Adipocyte (in vitro differentiated cells): ENCODE results near the gene HSFX3.
"Not testable (repeated sequence)": the region's sequence is repeated elsewhere in the genome, so short reads cannot be mapped to it uniquely, and the experiment has no call there.

Experiments used
- DNase-seq: peaks from one replicate; pipeline ENCODE4 v3.0.0-alpha.2; 2015; ENCODE audit warnings: low read depth
- H3K27me3 ChIP-seq: replicated peaks from 2 replicates; pipeline ENCODE4 v1.7.0; 2013; ENCODE audit warnings: mild to moderate bottlenecking, low read length, moderate library complexity; ENCODE audit not compliant: control insufficient read depth, insufficient read depth
- H3K36me3 ChIP-seq: 2 replicates; pipeline ENCODE4 v1.7.0; 2013; ENCODE audit warnings: low read length, mild to moderate bottlenecking, moderate library complexity; ENCODE audit not compliant: control insufficient read depth, insufficient read depth, severe bottlenecking
- H3K4me1 ChIP-seq: 2 replicates; pipeline ENCODE4 v1.7.0; 2013; ENCODE audit warnings: mild to moderate bottlenecking, low read length, moderate library complexity; ENCODE audit not compliant: control insufficient read depth, insufficient read depth
- H3K4me3 ChIP-seq: 2 replicates; pipeline ENCODE4 v1.7.0; 2013; ENCODE audit warnings: mild to moderate bottlenecking, low read length, moderate library complexity
- H3K9ac ChIP-seq: 2 replicates; pipeline ENCODE4 v1.7.0; 2013; ENCODE audit warnings: mild to moderate bottlenecking, low read length, moderate library complexity
- H3K9me3 ChIP-seq: 2 replicates; pipeline ENCODE4 v1.7.0; 2013; ENCODE audit warnings: mild to moderate bottlenecking, low read length, moderate library complexity; ENCODE audit not compliant: control insufficient read depth

HSFX3 gene

DNA sequence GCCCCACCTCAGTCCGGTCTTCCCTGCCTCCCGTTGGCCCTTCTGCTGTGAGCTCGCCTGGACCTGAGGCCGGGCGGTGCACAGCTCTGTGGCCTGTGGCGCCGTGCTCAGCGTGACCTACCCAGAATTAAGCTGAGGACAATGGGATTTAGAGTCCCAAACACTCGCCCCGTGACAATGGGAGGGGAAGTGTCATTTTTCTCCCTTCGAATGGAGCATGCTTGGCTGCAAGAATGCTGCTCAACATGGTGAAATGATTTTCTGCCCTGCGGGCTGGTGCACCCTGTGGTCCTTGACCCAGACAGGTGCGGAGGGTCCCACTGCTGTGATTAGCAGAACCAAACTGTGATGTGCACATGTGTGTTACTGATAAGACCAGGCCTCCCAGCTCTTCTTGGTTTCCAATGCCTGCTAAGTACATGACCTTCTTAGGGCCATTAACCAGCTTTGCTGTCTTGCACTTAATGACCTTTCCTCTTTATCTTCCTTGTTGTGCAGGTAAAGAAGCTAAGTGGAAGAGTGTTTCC, 8.1 kb downstream of the HSFX3 start:
- Histone ChIP-seq H3K36me3 (no peaks in the 10 kb centered on the region), H3K27me3 (no peaks in the 10 kb centered on the region), H3K9ac (peak overlapping the region; percentile 89), H3K4me1 (peaks cover 8% of the 10 kb centered on the region), H3K4me3 (peak overlapping the region; percentile 93), H3K9me3 (no peaks in the 10 kb centered on the region)
- no peak for DNase-seq

DNA sequence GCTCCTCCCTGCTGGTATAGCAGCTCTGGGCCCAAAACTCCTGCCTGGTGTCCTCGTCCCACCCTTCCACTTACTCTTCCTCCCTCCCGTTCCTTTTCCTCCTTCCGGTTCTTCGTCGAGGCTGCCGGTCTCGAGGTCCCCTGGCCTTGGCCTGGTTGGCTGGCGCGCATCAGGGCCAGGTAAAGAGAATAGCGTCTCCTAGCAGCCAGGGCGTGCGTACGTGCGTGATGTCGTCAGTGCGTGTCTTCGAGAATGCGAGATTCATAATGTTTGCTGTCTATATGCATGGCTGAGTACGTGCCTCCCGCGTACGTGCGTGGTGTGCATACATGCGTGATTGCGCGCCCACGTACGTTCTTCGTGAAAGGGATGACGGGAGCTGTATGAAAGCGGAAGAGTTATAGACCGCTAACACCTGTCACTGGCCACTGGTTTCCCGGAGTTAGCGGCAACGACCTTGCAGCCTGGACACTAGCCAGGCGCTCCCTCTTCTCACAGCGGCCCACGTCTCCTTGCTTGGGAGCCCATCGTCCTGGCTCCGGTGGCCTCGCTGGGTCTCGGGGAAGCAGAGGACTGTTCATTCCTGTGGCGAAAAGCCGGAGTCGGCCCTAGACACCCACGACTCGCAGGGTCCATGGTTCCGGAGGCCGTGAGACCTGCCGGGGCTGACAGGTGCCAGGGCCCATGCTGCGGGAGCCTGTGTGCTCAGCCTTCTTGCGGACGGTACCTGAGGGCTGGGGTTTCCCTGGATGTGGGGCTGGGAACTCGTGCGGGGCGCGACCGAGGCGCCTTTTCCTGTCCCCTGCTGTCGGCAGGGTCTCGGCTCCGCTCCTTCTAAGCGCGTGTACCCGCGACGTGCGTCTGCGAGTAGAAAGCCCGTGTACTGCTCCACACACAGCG, 8.9 kb downstream of the HSFX3 start, which contains the start of gene EOLA1:
TSS of gene EOLA1 (plus strand) at position 392 of the 900 bp plus-strand sequence. CDS start 4,619 bp downstream, outside the sequence.
- peaks cover 8% of the 10 kb centered on the region for H3K4me1 ChIP-seq
- H3K4me3 ChIP-seq = peak within 1 kb of the TSS; percentile 93
- peak within 1 kb of the TSS; percentile 89 for H3K9ac ChIP-seq
- H3K9me3 ChIP-seq = no peaks in the 10 kb centered on the region
- H3K27me3 ChIP-seq = no peaks in the 10 kb centered on the region
- no peaks in the 10 kb centered on the region for H3K36me3 ChIP-seq
- DNase-seq = peak; percentile 91

DNA sequence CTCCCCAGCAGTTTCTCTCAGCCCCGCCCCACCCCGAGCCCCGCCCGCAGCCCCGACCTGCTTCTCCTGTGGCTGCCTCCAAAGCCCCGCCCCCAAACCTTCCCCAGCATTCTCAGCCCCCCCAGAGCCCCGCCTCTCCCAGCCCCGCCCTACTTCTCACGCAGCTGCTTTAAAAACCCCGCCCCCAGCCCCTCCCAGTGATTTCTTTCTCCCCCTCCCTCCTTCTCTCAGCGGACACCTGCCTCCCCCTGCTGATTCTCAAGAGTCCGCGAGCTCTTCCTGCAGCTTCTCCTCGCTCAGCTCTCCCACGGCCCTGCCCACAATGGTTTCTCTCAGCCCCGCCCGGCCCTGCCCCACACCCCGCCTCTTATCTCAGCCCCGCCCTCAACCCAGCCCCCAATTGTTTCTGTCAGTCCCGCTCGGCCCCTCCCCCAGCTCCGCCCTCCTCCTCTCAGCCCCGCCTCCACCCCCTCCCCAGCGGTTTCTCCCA, 9.5 kb downstream of the HSFX3 start:
- Histone ChIP-seq H3K4me1 (peaks cover 8% of the 10 kb centered on the region), H3K9ac (peak overlapping the region; percentile 89), H3K9me3 (no peaks in the 10 kb centered on the region), H3K36me3 (no peaks in the 10 kb centered on the region), H3K4me3 (peak overlapping the region; percentile 93), H3K27me3 (no peaks in the 10 kb centered on the region)
- DNase-seq = peak; percentile 94

DNA sequence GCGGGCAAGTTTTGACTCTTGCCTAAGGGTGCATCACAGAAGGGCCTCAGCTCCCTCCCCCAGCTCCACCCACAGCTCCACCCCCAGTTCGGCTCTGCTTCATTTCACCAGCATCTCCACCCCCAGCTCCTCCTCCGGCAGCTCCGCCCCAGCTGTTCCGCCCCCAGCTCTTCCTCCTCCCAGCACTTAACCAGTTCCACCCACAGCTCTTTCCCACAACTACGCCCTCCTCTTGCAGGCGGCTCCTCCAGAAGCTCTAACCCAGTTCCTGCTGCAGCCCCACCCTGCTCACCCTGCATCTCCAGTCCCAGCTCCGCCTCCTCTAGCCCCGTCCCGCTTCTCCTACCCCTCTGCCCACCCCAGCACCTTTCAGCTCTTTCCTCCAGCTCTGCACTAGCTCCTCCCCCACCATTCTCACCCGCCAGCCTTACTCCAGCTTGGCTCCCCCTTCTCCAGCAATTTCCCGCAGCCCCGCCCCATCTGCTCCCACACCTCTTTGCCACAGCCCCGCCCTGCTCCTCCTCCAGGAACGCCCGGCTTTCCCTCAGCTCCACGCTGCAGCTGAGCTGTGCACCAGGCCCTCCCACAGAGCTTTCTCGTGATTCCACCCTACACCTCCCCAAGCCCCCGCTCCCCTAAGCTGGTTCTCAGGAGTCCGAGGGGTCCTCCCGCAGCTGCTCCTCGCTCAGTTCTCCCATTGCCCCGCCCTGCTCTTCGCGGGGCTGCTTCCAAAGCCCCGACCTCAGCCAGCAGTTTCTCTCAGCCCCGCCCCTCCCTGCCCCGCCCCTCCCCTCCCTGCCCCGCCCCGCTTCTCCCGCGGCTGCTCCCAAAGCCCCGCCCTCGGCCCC, 10.2 kb downstream of the HSFX3 start:
- no peak overlapping the region for H3K9ac ChIP-seq
- no peaks in the 10 kb centered on the region for H3K9me3 ChIP-seq
- H3K27me3 ChIP-seq = no peaks in the 10 kb centered on the region
- H3K36me3 ChIP-seq = peaks cover 3% of the 10 kb centered on the region
- H3K4me1 ChIP-seq = peaks cover 8% of the 10 kb centered on the region
- peak; percentile 89 for DNase-seq
- H3K4me3 ChIP-seq = peak overlapping the region; percentile 75

DNA sequence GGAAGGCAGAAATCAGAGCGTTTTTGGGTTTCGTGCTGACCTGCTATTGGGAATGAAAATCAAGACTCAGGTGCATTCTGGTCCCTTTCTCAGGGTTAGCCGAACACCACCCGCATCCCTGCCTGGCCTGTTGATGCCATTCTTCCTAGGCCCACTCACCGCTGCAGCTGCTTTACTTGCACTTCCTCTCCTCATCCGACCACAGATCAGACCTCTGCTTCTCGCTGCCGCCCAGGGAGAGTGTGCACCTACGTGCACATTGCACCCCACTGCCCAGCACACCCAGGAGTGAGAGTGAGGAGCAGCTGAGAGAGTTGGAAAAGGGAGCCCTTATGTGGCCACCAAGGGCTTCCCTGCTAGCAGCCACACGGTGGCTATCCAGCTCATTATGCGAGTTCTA, 12.2 kb downstream of the HSFX3 start:
- H3K36me3 ChIP-seq, H3K4me3 ChIP-seq, H3K4me1 ChIP-seq, H3K9ac ChIP-seq, H3K9me3 ChIP-seq, H3K27me3 ChIP-seq, DNase-seq: not testable (repeated sequence)

DNA sequence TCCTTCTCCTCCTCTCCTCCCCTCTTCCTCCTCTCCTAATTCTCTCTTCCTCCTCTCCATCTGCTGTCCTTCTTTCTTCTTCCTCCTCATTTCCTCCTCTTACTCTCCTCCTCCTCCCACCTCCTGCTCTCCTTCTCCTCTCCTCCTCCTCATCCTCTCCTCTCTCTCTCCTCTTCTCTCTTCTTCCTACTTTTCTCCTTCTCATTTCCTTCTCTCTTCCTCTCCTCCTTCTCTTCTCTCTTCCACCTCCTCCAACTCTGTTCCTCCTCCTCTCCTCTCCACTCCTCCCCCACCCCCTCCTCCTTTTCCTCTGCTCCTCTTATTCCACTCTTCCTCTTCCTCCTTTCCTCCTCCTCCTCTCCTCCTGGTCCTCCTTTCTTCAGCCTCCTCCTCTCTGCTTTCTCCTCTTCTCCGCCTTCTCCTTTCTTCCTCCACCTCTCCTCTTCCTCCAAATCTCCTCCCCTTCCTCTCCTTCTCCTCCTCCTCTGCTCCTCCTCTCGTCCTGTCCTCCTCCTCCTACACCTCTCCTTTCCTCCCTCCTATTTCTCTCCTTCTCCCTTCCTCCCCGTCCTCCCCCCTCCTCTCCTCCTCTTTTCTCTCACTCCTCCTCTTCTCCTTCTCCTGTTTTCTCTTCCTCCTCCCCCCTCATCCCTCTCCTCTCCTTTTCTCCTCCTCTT, 14.7 kb downstream of the HSFX3 start:
- H3K27me3 ChIP-seq, H3K9ac ChIP-seq, H3K4me3 ChIP-seq, H3K36me3 ChIP-seq, H3K9me3 ChIP-seq, DNase-seq, H3K4me1 ChIP-seq: not testable (repeated sequence)

DNA sequence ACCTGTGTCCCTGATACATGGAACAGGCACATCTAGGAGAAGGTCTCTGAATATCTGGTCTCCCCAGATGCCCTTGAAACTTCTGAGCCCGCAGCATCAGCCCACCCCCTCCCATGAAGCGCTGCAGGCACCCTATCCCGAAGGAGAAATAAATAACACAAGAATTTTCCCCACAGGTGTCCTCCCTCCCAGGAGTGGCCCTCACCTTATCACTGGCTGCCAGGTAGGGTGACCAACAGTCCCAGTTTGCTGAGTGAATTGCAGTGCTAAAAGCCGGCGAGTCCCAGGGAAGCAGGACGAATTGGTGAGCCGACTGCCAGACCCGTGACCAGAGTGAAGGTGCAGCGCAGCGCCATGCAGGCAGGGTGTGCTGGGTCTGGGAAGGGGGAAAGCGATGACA, 15.7 kb downstream of the HSFX3 start:
- not testable (repeated sequence) for DNase-seq, H3K9ac ChIP-seq, H3K4me3 ChIP-seq, H3K27me3 ChIP-seq, H3K9me3 ChIP-seq, H3K4me1 ChIP-seq, H3K36me3 ChIP-seq

DNA sequence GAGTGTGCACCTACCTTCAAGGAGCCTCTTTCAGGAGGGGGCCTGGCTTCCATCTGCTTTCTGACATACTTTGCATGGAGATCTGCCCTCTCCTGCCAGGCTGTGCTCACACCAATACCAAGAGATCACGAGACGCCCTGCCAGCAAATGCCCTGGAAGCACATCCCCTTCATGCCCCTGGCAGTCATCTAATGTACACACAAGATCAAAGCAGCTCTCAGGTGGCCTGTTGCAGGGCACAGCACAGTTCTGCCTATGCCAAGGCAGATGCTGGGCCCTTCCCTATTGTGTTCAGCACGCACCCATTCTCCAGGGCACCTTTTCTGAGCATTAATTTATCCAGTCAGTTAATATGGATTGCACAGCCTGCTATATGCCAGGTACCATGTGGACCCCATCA, 16.9 kb downstream of the HSFX3 start:
- not testable (repeated sequence) for DNase-seq, H3K9ac ChIP-seq, H3K36me3 ChIP-seq, H3K4me1 ChIP-seq, H3K27me3 ChIP-seq, H3K9me3 ChIP-seq, H3K4me3 ChIP-seq

DNA sequence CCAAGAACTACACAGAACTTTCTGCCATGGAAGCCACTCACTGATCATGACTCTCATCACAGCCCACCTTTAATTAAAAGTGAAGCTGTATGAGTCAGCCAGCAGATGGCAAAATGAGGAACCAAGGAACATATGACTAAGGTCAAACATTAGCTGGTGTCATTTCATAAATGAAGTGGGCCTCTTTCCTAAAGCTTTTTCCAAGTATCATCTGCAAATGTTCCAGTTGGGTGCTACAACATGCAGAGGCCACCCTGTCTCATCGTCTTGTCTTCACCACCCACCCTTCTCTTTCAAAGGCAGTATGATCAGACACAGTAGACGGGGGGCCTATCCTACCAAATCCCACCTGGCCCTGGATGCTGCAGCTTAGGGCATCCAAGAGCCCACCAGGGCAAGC, 18.1 kb downstream of the HSFX3 start:
- peaks cover 4% of the 10 kb centered on the region for H3K36me3 ChIP-seq
- no peaks in the 10 kb centered on the region for H3K27me3 ChIP-seq
- no peaks in the 10 kb centered on the region for H3K4me1 ChIP-seq
- no peaks in the 10 kb centered on the region for H3K9me3 ChIP-seq
- H3K9ac ChIP-seq = no peak overlapping the region
- no peak overlapping the region for H3K4me3 ChIP-seq
- no peak for DNase-seq

DNA sequence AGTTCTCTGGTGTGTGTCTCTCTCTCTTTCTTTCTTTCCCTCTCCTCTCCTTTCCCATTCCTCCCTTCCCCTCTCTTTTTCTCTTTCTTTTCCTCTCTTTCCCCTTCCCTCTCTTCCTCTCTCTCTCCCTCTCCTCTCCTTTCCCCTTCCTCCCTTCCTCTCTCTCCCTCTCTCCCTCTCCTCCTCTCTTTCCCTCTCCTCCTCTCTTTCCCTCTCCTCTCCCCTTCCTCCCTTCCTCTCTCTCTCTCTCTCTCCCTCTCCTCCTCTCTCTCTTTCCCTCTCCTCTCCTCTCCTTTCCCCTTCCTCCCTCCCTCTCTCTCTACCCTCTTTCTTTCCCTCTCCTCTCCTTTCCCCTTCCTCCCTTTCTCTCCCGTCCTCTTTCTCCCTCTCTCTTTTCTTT, 21.3 kb downstream of the HSFX3 start:
- no peaks in the 10 kb centered on the region for H3K4me1 ChIP-seq
- no peaks in the 10 kb centered on the region for H3K36me3 ChIP-seq
- no peak overlapping the region for H3K4me3 ChIP-seq
- no peak overlapping the region for H3K9ac ChIP-seq
- DNase-seq = no peak
- no peaks in the 10 kb centered on the region for H3K9me3 ChIP-seq
- no peaks in the 10 kb centered on the region for H3K27me3 ChIP-seq
